Stomach (tissue), 9 donors: ENCODE results near the gene LSMEM2. TPM values are rescaled to one million over a fixed set of nuclear protein-coding genes. Genes with fewer than 3 reads are reported as not detected.
"Not testable (repeated sequence)": the region's sequence is repeated elsewhere in the genome, so short reads cannot be mapped to it uniquely, and the experiment has no call there.

Experiments
- DNase-seq, 2 donors: peaks; one replicate each; pipeline versions ENCODE4 v3.0.0 to v3.0.0-alpha.2; 2013 to 2019
- H3K27ac ChIP-seq, 5 donors: fragments of 200-600 bp in 4 of 5; sonication (generic) in 4 of 5; one replicate each; pipeline ENCODE4 v1.5.1; 2013 to 2019; ENCODE audit warnings: mild to moderate bottlenecking in 1 of 5, moderate library complexity in 1 of 5
- H3K27me3 ChIP-seq, 3 donors: fragments of 200-600 bp; sonication (generic); one replicate each; pipeline ENCODE4 v1.5.1; 2017 to 2019; ENCODE audit warnings: mixed run types in 1 of 3
- H3K36me3 ChIP-seq, 4 donors: fragments of 200-600 bp; sonication (generic); 1 replicate in 3 of 4; 2 replicates in 1 of 4; pipeline ENCODE4 v1.5.1; 2016 to 2019
- H3K4me1 ChIP-seq, 4 donors: fragments of 200-600 bp; sonication (generic); one replicate each; pipeline ENCODE4 v1.5.1; 2016 to 2019
- H3K4me3 ChIP-seq, 4 donors: fragments of 200-600 bp; sonication (generic) in 3 of 4; one replicate each; pipeline ENCODE4 v1.5.1; 2016 to 2019; ENCODE audit warnings: mild to moderate bottlenecking in 1 of 4
- H3K9me3 ChIP-seq, 4 donors: fragments of 200-600 bp; sonication (generic); one replicate each; pipeline ENCODE4 v1.5.1; 2016 to 2019
- CTCF ChIP-seq, 7 experiments: fragments of 450-650 bp in 4 of 7; fragments of 200-600 bp in 3 of 7; sonication (generic) in 3 of 7; IDR thresholded peaks; one replicate each; pipeline ENCODE4 v1.5.1; 2016 to 2019; ENCODE audit warnings: antibody characterized with exemption in 7 of 7, control low read depth in 2 of 7, mild to moderate bottlenecking in 1 of 7
- EP300 ChIP-seq: sonication (generic); formaldehyde crosslinking; IDR thresholded peaks from one replicate; pipeline ENCODE4 v1.6.1; 2017; ENCODE audit warnings: antibody characterized with exemption
- POLR2A ChIP-seq, 4 donors: fragments of 450-650 bp; IDR thresholded peaks; one replicate each; pipeline ENCODE4 v1.6.1; 2016; ENCODE audit warnings: antibody characterized with exemption in 4 of 4, control low read depth in 2 of 4, mild to moderate bottlenecking in 1 of 4, moderate library complexity in 1 of 4
- POLR2AphosphoS5 ChIP-seq, 3 donors: sonication (generic); formaldehyde crosslinking; IDR thresholded peaks; one replicate each; pipeline ENCODE4 v1.6.1; 2016; ENCODE audit warnings: antibody characterized with exemption in 3 of 3
- WGBS, 5 donors: extraction: QIAGEN DNeasy Blood & Tissue Kit in 3 of 5; methylation state at CpG; one replicate each; pipeline versions ENCODE4 v1.1.5 to v1.1.7; 2013 to 2018; 5-methylcytosine and 5-hydroxymethylcytosine counted together
- intact Hi-C: fragments of 100-400 bp; cut with DNase I; formaldehyde crosslinking; loops from one replicate; pipeline ENCODE4 v1.15.1; 2023; ENCODE audit warnings: low total_unique reads
- polyA plus RNA-seq, 3 donors: library from polyadenylated mRNA; stranded (reverse); fragments of 200-250 nt; gene quantifications; one replicate each; pipeline ENCODE4 v1.2.3, GENCODE V29; 2013
- total RNA-seq, 5 donors: library from RNA; depleted of rRNA; stranded (reverse); fragments of >200 nt; gene quantifications; one replicate each; pipeline versions ENCODE4 v1.1.0 to v1.2.3, GENCODE V29; 2014 to 2016
- donor health status: healthy with polysubstance abuse.
- donor health status: Bipolar disorder and iron deficiency.
- donor health status: healthy.

LSMEM2 gene
- total and polyA plus RNA-seq, 8 donors: 0.31 to 0.58 TPM; not detected in 6

- intact Hi-C loops: loop anchor here (10.0 kb wide), 1 partner anchor 55 kb away; no protein-coding TSS in a partner anchor
Observed at GRCh38 chr3:50279255-50280016, 549 bp downstream of the LSMEM2 start.

GRCh38 chr3:50284121-50284520, 5.2 kb downstream of the LSMEM2 start:
- peaks cover 20 to 32% (median 30%) of the 10 kb centered on the region in 4 donors for H3K36me3 ChIP-seq
- H3K4me3 ChIP-seq, H3K27me3 ChIP-seq, intact Hi-C loops, H3K27ac ChIP-seq, DNase-seq, H3K9me3 ChIP-seq, H3K4me1 ChIP-seq: not testable (repeated sequence)
- 81 to 87% (median 86%) methylated on average over 6 of the region's 6 CpGs for WGBS, 5 donors

More at GRCh38 chr3:50279255-50280016, 549 bp downstream of the LSMEM2 start:
- H3K27me3 ChIP-seq: peaks cover 0 to 27% (median 18%) of the 10 kb centered on the region in 3 donors
- WGBS, 5 donors: 85 to 96% (median 91%) methylated on average over 6 to 8 of the region's 8 CpGs
- no peak for TF ChIP-seq EP300
- TF ChIP-seq POLR2A (IDR thresholded peaks at IDR 0.05): no peak
- TF ChIP-seq POLR2AphosphoS5 (IDR thresholded peaks at IDR 0.05): no peak
- TF ChIP-seq CTCF (IDR thresholded peaks at IDR 0.05): no peak
- no peaks in the 10 kb centered on the region for H3K9me3 ChIP-seq
- H3K4me3 ChIP-seq: no peak overlapping the region
- peak overlapping the region in 2 of 5 donors; percentile 22 to 27 for H3K27ac ChIP-seq
- DNase-seq: no peak
- H3K4me1 ChIP-seq: peaks cover 8 to 27% (median 17%) of the 10 kb centered on the region in 4 donors
- H3K36me3 ChIP-seq: peaks cover 8 to 41% (median 19%) of the 10 kb centered on the region in 4 donors

GRCh38 chr3:50286322-50287227, 7.7 kb downstream of the LSMEM2 start:
- Histone ChIP-seq H3K9me3 (no peaks in the 10 kb centered on the region), H3K27me3 (no peaks in the 10 kb centered on the region), H3K4me3 (no peak overlapping the region), H3K36me3 (peaks cover 34 to 45% (median 44%) of the 10 kb centered on the region in 4 donors), H3K4me1 (peaks cover 22 to 28% (median 26%) of the 10 kb centered on the region in 4 donors), H3K27ac (no peak overlapping the region)
- no peak for DNase-seq
- TF ChIP-seq CTCF (IDR thresholded peaks at IDR 0.05) (no peak), EP300 (no peak), POLR2AphosphoS5 (IDR thresholded peaks at IDR 0.05) (no peak), POLR2A (IDR thresholded peaks at IDR 0.05) (no peak)
- WGBS, 5 donors: 78 to 90% (median 83%) methylated on average over 26 to 28 of the region's 28 CpGs
- intact Hi-C loops: no loop called here

- Histone ChIP-seq H3K9me3 (no peaks in the 10 kb centered on the region), H3K4me1 (peaks cover 22 to 33% (median 31%) of the 10 kb centered on the region in 4 donors), H3K36me3 (peaks cover 34 to 45% (median 44%) of the 10 kb centered on the region in 4 donors), H3K27ac (no peak overlapping the region), H3K4me3 (no peak overlapping the region), H3K27me3 (no peaks in the 10 kb centered on the region)
- intact Hi-C loops: no loop called here
- TF ChIP-seq CTCF (IDR thresholded peaks at IDR 0.05) (no peak), EP300 (no peak), POLR2AphosphoS5 (IDR thresholded peaks at IDR 0.05) (no peak), POLR2A (IDR thresholded peaks at IDR 0.05) (no peak)
- WGBS, 5 donors: 60 to 86% (median 77%) methylated on average over 1 of the region's 1 CpG
- DNase-seq: no peak
Observed at GRCh38 chr3:50287262-50287661, 8.4 kb downstream of the LSMEM2 start.
